Gastrocnemius medialis (tissue), 4 donors: ENCODE results near the gene ZNF75A.

Experiments used
- POLR2A ChIP-seq, 2 donors: fragments of 450-650 bp; IDR thresholded peaks; one replicate each; pipeline ENCODE4 v1.6.1; 2017; ENCODE audit warnings: antibody characterized with exemption in 2 of 2, mild to moderate bottlenecking in 2 of 2, moderate library complexity in 2 of 2
- TF ChIP-seq, protein P1 (sequence below), 5 experiments: fragments of 450-650 bp in 3 of 5; fragments of 200-600 bp in 2 of 5; sonication (generic) in 2 of 5; IDR thresholded peaks in 4 of 5; conservative IDR thresholded peaks in 1 of 5; 1 replicate in 4 of 5; 2 replicates in 1 of 5; pipeline ENCODE4 v1.5.1; 2016 to 2019; ENCODE audit warnings: antibody characterized with exemption in 5 of 5, mild to moderate bottlenecking in 3 of 5, moderate library complexity in 3 of 5

DNA sequence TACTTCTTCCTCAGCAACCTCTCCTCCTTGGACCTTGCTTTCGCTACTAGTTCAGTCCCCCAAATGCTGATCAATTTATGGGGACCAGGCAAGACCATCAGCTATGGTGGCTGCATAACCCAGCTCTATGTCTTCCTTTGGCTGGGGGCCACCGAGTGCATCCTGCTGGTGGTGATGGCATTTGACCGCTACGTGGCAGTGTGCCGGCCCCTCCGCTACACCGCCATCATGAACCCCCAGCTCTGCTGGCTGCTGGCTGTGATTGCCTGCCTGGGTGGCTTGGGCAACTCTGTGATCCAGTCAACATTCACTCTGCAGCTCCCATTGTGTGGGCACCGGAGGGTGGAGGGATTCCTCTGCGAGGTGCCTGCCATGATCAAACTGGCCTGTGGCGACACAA is 50.8 kb downstream of the ZNF75A start:
- TF ChIP-seq, protein P1, sequence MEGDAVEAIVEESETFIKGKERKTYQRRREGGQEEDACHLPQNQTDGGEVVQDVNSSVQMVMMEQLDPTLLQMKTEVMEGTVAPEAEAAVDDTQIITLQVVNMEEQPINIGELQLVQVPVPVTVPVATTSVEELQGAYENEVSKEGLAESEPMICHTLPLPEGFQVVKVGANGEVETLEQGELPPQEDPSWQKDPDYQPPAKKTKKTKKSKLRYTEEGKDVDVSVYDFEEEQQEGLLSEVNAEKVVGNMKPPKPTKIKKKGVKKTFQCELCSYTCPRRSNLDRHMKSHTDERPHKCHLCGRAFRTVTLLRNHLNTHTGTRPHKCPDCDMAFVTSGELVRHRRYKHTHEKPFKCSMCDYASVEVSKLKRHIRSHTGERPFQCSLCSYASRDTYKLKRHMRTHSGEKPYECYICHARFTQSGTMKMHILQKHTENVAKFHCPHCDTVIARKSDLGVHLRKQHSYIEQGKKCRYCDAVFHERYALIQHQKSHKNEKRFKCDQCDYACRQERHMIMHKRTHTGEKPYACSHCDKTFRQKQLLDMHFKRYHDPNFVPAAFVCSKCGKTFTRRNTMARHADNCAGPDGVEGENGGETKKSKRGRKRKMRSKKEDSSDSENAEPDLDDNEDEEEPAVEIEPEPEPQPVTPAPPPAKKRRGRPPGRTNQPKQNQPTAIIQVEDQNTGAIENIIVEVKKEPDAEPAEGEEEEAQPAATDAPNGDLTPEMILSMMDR (IDR thresholded peaks at IDR 0.05 in 4 of 5, conservative IDR thresholded peaks at IDR 0.05 in 1 of 5): no peak
- TF ChIP-seq POLR2A (IDR thresholded peaks at IDR 0.05): no peak
